Inflammatory macrophage (primary cell): Measurements from ENCODE around the gene WFDC2.

ENCODE experiments used
- DNase-seq, 2 donors: peaks; one replicate each; pipeline ENCODE4 v3.0.0-alpha.2; 2020 to 2022
- total RNA-seq, 18 experiments: gene quantifications; one replicate each; lab custom pipeline; 2026; ENCODE audit warnings: mixed read lengths in 6 of 18, inconsistent platforms in 2 of 18; lab: John Stamatoyannopoulos, UW

WFDC2 gene
- 0 to 0.53 (median 0.07) reads per million in 18 experiments for total RNA-seq

GRCh38 chr20:45469336-45470261, at the start of gene WFDC2:
Gene WFDC2 (plus strand): TSS chr20:45469753. CDS start chr20:45469782, 29 bp downstream.
- DNase-seq, result no peak

GRCh38 chr20:45420125-45420524, 49.4 kb upstream of the WFDC2 start:
- DNase-seq, result no peak

- no peak for DNase-seq
Measured at GRCh38 chr20:45423700-45424099, 45.9 kb upstream of the WFDC2 start.

GRCh38 chr20:45425561-45425960, 44.0 kb upstream of the WFDC2 start:
- DNase-seq, result no peak

GRCh38 chr20:45426320-45427016, 43.1 kb upstream of the WFDC2 start:
- DNase-seq, result peak; percentile 26 to 45

GRCh38 chr20:45427236-45428149, 42.1 kb upstream of the WFDC2 start:
- DNase-seq, result no peak

GRCh38 chr20:45429618-45430017, 39.9 kb upstream of the WFDC2 start:
- DNase-seq, result no peak

- no peak for DNase-seq
Measured at GRCh38 chr20:45432294-45432693, 37.3 kb upstream of the WFDC2 start.

GRCh38 chr20:45433316-45433715, 36.2 kb upstream of the WFDC2 start:
- DNase-seq, result no peak

GRCh38 chr20:45433976-45434375, 35.6 kb upstream of the WFDC2 start:
- DNase-seq, result peak; percentile 42 to 65

GRCh38 chr20:45436732-45437485, 32.6 kb upstream of the WFDC2 start:
- peak; percentile 88 to 91 for DNase-seq

- no peak for DNase-seq
Measured at GRCh38 chr20:45440424-45440823, 29.1 kb upstream of the WFDC2 start.

GRCh38 chr20:45440891-45441685, 28.5 kb upstream of the WFDC2 start:
- no peak for DNase-seq

GRCh38 chr20:45441746-45442145, 27.8 kb upstream of the WFDC2 start:
- DNase-seq, result no peak

GRCh38 chr20:45444050-45444449, 25.5 kb upstream of the WFDC2 start:
- DNase-seq, result no peak

- peak; percentile 40 to 49 for DNase-seq
Measured at GRCh38 chr20:45445805-45446562, 23.6 kb upstream of the WFDC2 start.

- DNase-seq, result no peak
Measured at GRCh38 chr20:45448270-45448669, 21.3 kb upstream of the WFDC2 start.

GRCh38 chr20:45449528-45449927, 20.0 kb upstream of the WFDC2 start:
- DNase-seq, result no peak

GRCh38 chr20:45450097-45450818, 19.3 kb upstream of the WFDC2 start:
- peak; percentile 92 to 94 for DNase-seq
